HG03520 (cell line): ENCODE results near the gene SP4.

Experiments
- ATAC-seq: cut with Tn5 transposase; IDR thresholded peaks from one replicate; pipeline ENCODE4 v1.9.1; 2021; ENCODE audit warnings: mild to moderate bottlenecking, moderate library complexity; ENCODE audit not compliant: unreplicated experiment

SP4 gene

DNA sequence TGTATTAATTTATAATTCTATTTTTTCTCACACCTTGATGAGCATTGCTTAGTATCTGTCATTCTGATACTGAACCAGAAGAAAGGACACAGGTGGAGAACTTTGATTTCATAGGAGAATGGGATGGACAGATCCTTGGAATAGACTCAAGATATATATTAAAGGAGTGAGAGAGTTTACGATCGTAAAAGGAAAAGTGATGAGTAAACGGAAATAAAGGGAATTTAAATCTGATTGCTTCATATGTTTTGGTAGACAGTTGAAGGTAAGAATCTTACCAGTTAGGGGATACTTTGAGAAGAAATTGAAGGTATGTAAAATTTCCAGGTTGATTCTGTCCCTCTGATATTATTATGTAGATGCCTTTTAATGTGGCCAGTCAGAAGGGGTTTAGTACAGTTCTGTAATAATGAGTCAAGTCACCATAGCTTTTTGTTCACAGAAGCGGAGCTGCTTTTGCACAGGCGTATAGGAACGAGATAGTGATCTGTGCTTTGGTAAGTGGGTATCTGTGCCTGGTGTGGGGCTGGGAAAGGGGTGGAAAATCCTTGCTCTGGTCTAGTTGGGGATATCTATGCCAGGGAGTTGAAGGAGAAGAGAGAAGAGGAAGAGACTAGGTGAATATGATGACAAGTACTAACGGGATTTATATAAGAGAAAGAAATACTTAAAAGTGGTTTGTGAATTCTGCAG, 15.4 kb downstream of the SP4 start:
- no peak for ATAC-seq

DNA sequence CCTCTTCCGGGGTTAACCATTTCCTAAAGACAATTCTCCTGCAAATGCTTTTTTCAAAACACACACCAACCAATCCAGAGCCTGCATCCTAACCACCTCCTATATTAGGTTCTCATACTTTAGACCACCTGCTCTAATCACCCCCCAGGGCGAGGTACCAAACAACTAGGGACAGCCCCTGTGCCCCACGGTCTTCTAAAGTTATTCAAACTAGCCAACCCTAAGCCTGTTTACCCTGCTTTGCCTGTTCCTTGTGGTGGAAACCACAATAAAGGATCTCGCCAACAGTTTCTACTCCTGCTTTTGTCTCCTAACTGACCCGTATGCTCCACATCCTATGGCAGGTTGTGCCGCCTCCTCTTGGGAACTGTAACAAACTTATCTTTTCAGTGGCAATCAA, 21.1 kb downstream of the SP4 start:
- ATAC-seq: no peak

DNA sequence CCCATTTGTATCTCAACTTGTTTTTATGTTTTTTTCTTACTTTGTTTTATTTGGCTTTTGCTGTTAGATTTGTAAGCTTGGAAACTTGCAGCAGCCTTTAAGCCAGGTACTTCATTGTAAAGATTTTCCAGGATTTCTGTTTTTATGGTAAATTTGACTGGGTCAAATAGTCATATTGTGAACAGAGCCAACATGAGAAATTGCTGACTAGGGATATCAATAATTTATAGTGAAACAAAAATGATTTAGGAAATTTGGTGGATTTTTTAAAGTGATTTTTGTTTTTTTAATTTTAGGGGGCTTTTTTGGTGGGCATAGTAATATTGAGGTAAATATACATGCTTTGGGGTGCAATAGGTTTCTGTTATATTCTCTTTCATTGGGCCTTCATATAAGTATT, 22.2 kb downstream of the SP4 start:
- ATAC-seq: no peak

DNA sequence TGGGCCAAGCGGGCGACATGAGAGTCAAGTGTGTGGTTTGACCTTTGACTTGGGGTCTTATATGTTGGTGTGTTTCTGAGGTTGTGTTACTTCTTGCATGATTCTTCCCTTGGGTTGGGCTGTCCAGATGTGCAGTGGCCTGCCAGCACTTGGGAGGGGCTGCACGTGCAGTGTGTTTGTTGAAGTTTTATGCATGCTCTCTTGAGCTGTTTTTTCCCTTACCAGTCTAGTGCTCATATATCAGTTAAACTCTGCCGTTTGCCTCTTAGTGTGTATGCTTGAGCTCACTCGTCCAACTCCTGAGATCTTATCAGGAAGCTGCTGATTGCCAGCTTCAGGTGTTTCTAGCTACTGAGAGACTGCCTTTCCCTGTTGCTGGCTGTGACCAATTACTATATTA, 23.1 kb downstream of the SP4 start:
- no peak for ATAC-seq

DNA sequence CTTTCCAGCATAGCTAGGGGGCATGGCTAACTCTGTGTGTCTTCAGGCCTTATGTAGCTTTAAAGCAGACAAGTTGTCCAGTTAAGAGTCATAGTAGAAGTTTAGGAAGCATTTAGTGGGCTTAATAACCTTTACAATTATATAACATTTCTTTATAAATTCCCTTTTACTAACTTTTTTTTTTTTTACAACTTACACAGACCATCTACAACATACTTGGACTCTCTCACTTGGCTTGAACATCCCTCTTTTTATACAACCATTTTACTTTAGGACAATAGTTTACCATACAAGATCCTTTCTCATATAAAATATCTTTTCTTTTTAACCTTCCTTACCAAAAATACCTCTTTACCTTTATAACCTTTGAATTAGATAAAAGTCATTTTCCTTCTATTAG, 26.3 kb downstream of the SP4 start:
- no peak for ATAC-seq

DNA sequence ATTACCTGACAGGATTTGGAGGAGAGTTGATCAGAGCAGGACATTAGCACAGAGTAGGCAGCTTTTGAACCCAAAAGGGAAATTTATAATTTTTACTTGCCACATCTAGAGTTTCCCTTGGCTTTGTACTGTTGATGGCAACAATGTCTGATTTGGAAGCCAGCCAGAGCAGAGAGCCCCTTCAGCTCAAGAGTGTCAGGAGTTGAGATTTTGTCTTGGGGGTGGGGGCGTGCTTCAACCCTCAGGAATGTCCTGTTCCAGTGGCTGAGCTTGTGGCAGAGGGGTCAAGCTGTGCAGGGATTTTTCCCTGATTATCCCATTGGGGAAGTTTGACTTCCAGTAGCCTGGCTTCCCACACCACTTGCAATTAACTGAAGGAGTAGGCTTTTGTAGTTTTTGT, 27.0 kb downstream of the SP4 start:
- no peak for ATAC-seq

DNA sequence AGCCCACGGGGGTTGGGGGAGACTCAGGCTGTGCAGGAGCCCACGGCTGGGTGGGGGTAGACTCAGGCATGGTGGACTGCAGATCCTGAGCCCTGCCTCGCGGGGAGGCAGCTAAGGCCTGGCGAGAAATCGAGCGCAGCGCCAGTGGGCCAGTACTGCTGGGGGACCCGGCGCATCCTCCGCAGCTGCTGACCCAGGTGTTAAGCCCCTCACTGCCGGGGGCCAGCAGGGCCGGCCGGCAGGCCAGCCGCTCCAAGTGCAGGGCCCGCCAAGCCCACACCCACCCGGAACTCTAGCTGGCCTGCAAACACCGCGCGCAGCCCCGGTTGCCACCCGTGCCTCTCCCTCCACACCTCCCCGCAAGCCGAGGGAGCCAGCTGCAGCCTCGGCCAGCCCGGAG, 33.4 kb downstream of the SP4 start:
- no peak for ATAC-seq

DNA sequence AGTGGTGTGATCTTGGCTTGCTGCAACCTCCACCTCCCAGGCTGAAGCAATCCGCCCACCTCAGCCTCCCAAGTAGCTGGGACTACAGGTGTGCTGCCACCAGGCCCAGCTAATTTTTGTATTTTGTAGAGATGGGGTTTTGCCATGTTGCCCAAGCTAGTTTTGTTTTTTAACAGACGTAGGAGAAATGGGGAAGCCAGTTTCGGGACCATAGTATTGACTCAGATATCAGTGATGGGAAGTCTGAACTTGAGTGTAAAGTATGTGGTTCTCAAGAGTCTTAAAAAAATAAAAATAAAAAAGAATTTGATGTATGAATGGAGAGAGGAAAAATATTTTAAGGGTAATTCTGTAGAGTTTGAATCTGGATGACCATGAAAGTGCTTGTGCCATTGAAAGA, 34.2 kb downstream of the SP4 start:
- no peak for ATAC-seq

DNA sequence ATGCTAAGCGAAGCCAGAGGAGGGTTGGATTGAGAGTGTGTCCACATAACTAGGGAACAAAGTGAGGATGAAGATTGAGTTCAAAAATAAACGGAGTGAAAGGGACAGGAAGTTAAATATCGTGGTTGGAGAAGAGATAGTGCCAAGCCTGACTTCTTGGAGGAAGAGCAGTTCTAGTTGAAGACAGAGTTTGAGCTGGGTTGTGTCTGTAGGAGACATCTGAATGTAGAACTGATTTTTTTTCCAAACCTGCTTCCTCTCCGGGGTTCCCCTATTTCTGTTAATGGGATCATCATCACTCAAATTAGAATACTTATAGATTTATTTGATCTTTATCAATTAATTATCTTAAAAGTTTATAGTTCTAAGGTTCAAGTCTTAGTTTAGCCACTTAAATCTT, 35.6 kb downstream of the SP4 start:
- no peak for ATAC-seq

DNA sequence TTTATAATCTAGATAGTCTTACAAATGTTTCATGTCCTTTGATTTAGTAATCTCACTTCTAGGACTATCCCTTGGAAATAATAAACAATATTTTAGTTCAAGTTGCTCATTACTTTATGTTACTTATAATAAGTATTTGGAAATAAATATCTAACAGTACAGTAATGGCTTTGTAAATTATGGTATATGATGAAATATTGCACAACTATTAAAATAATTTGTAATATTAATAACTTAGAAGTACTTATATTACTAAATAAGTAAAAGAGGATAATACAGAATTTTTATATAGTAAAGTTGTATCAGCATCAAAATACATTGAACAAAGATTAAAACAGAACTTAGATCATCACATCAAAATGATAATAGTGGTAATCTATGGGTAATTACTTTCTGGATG, 41.1 kb downstream of the SP4 start:
- no peak for ATAC-seq

DNA sequence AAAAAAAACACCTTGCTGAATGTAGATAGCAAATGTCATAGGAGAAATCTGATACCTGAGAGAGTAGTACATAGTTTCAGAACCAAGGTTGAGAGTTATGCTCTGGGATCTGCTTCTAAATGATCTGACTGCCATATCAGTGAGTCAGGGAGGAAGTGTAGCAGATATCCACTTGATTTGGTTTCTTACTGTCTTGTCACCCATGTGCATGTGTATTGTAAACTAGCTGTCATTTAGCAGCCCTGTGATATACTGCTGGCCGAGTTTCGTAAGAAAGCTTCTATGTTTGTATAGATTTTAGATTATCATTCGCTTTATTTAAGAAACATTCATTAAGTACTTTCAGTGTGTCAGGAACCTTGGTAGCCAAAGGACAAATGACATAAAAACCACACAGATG, 42.0 kb downstream of the SP4 start:
- ATAC-seq: no peak

DNA sequence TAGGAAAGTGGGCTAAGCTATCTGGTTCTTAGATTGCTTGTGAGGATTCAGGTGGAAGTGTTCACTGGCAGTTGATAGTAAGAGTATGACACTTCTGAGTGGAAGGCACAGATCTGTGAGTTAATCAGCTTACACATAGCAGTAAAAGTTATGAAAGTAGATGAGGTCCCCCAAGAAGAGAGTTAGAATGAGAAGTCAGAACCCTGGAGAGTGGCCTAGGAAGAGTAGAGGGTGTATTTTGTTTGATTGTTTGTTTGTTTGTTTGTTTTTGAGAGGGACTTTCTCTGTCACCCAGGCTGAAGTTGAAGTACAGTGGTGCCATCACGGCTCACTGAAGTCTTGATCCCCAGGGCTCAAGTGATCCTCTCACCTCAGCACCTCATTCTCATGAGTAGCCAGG, 44.1 kb downstream of the SP4 start:
- ATAC-seq: no peak

DNA sequence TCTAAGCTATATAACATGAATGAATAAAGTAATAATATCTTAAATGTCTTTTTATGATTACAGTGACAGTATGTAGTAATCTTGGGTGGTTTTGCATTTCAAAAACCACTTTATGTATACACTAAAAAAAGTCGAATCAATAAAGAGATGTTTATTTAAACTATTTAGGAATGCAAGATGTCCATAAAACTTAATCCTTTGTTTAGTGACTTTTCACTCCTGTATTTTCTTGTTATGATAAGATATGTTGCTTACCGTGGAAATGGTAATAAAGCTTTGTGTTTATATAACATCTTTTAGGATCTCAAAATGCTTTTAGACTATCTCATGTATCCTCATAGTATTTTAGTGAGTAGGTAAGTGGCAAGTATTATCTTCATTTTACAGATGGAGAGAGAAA, 48.5 kb downstream of the SP4 start:
- ATAC-seq: no peak

DNA sequence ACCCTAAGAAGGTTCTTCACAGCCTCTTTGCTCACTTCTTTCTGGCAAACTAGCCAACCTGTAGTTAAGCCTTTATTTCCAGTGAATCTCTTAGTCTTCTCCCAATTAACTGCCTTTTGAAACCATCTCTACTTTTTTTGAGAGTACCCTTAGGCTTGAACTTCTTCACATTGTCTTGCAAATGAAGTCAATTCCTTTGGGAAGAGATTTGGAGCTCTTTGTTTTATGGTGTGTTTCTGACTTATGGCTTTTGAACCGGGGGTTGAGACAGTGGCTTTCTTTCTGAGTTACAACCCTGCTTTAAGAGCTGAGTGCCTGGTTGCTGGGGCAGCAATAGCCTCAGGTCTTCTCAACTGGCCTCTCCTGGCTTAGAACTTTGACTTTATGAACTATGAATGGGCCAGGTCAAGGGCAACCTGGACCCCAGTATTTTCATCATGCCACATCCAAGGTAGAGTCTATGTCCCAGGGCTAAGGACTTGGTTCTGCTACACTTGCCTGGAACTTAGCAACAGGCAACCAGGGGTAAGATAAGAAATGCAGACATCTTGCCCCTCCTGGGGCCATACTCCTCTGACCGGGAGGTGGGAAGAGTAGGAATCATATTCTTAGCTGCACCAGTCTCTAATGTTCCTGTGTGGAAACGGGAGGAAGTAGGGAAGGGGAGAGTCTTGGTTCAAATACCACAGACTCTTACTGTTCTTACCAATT, 53.0 kb downstream of the SP4 start:
- no peak for ATAC-seq

DNA sequence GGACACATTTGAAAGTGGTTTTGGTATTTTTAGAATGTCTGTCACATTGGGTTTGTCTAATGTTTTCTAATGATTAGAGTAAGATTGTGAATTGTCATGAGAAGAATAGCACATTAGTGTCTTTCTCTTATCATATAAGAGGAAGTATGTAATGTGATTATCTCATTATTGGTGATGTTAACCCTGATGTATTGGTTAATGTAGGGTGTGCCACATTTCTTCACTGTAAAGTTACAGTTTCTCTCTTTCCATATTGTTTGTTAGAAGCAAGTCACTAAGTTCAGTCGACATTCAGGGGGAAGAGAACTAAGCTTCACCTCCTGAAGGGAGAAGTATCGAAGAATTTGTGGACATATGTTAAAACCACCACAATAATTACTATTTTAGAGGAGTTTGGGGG, 58.6 kb downstream of the SP4 start:
- no peak for ATAC-seq

DNA sequence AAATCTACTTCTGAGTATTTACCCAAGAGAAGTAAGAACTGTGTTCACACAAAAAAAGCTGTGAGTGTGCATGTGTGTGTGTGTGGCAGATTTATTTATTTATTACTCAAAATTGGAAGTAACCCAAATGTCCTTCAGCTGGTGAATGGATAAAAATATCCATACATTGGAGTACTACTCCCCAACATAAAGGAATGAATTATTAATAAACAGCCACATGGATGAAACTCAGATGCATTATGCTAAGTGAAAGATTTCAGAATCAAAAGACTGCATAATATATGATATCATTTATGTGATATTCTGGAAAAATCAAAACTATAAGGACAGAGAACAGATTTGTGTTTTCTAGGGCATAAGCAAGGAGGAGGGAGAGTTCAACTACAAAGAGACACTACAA, 67.8 kb downstream of the SP4 start:
- no peak for ATAC-seq

DNA sequence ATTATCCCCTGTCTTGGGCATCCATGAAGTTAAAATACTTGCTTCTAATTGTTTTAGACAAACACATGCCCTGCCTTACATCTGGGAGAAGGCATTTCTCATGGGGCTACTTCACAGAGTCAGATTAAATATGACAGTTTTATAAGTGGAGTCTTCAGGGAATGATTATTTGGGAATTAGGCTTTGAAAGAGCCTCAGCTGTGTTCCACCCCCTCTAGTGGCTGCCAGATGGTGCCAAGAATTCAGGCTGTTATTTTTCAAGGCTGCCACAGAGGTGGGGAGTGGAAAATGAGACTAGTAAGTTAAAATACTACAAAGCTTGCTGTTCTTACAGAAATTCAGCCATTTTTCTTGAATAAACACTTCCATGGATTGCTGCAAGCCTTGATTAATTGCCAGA, 69.2 kb downstream of the SP4 start:
- ATAC-seq: no peak

DNA sequence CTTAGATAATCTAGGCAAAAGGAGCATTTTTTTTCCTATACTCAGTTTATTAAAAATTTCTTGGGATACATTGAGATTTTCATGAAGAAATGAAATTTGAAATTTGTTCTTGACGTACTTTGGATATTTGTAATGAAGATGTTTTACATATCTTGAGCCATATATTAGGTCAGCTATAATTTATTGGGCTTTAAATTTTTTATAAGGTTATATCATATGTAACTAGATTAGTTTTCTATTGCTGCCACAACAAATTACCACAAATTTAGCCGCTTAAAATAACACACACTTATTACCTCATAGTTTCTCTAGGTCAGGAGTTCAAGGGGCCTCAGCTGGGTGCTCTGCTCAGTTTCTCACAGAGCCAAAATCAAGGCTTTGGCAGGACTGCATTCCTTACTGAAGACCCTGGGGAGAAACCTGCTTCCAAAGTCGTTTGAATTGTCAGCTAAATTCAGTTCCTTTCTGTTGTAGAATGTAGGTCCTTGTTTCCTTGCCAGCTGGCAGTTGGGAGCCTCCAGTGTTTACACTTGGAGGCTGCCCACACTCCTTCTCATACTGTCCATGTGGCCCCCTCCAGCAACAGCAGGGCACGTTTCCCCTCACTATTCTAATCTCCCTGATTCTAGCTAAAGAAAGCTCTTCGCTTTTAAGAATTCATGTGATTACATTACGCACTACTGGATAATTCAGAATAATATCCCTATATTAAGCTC, 72.4 kb downstream of the SP4 start:
- no peak for ATAC-seq

DNA sequence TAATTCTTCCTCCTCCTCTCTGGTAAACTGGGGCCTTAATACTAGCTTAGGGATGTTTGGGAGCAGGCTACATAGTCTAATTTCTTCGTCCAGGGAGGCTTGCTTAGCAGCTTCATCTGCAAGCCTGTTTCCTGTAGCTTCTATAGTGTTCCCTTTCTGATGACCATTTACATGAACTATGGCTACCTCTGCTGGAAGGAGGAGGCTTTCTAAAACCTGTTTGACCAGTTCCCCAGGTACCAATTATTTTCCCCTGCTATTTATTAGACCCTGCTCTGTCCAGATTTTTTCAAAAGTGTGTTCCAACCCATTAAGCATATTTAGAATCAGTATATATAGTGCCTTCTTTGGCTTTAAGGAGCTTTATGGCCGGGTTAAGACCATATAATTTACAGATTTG, 76.1 kb downstream of the SP4 start:
- no peak for ATAC-seq

DNA sequence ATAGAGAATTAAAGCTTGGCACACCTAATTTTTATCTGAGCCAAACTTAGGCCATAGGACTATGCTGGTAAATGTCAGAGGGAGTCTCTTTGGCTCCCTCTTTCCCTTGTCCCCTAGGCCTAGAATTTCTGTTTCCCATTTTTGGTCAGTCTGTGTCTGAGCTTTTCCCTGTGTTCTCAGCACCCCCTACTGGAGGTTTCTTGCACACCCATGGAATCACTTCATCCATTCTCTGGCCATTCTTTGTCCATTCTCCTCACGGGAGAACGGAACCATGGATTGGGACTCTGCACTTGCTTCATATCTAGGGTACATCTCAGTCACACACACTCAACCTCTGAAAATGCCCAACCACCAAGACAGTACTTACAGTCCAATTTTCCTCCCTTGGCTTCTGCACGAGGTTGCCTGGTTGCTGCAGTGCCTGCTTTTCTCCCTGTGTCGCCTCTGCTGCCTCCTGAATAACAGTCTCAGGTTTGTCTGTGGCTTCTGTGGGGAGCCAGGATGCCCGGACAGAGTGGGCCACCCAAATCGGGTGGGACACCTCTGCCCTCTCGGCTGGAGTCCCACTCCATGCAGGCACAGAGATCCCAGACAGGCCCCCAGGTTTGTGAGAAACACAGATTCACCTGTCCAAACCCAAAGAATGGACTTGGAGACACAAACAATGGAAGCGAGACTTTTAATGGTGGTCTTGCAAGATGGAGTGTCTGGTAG, 79.9 kb downstream of the SP4 start:
- ATAC-seq: no peak

DNA sequence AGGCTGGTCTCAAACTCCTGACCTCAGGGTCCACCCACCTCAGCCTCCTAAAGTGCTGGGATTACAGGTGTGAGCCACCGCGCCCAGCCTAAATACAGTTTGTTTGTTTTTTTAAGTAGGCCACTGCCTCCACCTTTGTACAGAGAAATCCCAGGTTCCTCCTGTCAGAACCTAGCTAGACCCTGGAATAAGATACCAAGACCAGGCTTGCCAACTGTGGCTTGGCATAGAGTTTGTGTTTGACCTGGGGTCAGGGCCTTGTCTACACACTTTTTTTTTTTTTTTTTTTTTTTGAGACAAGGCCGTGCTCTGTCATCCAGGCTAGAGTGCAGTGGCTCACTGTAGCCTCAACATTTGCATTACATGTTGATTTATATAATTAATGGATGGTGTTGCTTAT, 80.7 kb downstream of the SP4 start:
- ATAC-seq: no peak

DNA sequence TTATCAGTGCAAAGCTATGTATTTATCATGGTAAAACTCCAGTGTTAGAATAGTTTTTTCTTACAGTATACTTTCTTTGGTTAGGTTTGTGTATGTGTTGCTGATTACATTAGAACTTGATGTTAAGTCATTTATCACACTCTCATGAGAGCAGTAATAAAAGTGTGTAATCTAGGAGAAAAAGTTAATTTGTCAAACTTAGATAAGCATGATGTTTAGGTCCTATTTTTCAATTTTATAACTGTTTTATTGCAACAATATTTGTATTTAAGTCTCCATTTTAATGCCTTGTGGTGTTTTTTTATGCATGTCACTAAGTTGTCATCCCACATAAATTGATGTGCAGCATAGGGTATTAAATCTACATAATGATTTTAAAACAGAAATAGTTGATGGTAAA, 86.2 kb downstream of the SP4 start:
- no peak for ATAC-seq
